ENCODE results near the gene HKDC1. TPM values are rescaled to one million over a fixed set of nuclear protein-coding genes. Genes with fewer than 3 reads are reported as not detected.
"Not testable (repeated sequence)": the region's sequence is repeated elsewhere in the genome, so short reads cannot be mapped to it uniquely, and the experiment has no call there.

HKDC1 gene
- total and polyA plus RNA-seq, 2 donors: 10.9 to 15.3 TPM

- no peaks in the 10 kb centered on the region for H3K9me3 ChIP-seq (ENCODE audit: control insufficient read depth in 2 of 2, insufficient read depth in 1 of 2, low read length in 1 of 2)
- peaks cover 64 to 68% of the 10 kb centered on the region in 2 donors for H3K36me3 ChIP-seq (ENCODE audit: control insufficient read depth in 2 of 2, insufficient read depth in 2 of 2, low read length in 1 of 2)
- no peaks in the 10 kb centered on the region for H3K27me3 ChIP-seq (ENCODE audit: control insufficient read depth in 2 of 2, insufficient read depth in 1 of 2, low read length in 1 of 2)
- H3K4me3 ChIP-seq (ENCODE audit: low read length in 2 of 2): no peak overlapping the region
- no peak overlapping the region for H3K27ac ChIP-seq (ENCODE audit: low read depth in 1 of 2, low read length in 1 of 2)
- no peaks in the 10 kb centered on the region for H3K4me1 ChIP-seq (ENCODE audit: control insufficient read depth in 2 of 2, insufficient read depth in 2 of 2, low read length in 2 of 2)
- DNase-seq (ENCODE audit: low read depth in 6 of 9, low spot score in 9 of 9): no peak
- 90% methylated on average over 14 of the region's 14 CpGs for WGBS
Measured at GRCh38 chr10:69246581-69247312, 26.6 kb downstream of the HKDC1 start.

GRCh38 chr10:69247313-69247710, 27.2 kb downstream of the HKDC1 start:
- Histone ChIP-seq H3K9me3 (ENCODE audit: control insufficient read depth in 2 of 2, insufficient read depth in 1 of 2, low read length in 1 of 2) (no peaks in the 10 kb centered on the region), H3K4me1 (ENCODE audit: control insufficient read depth in 2 of 2, insufficient read depth in 2 of 2, low read length in 2 of 2) (no peaks in the 10 kb centered on the region), H3K4me3 (ENCODE audit: low read length in 2 of 2) (no peak overlapping the region), H3K27me3 (ENCODE audit: control insufficient read depth in 2 of 2, insufficient read depth in 1 of 2, low read length in 1 of 2) (no peaks in the 10 kb centered on the region), H3K27ac (ENCODE audit: low read depth in 1 of 2, low read length in 1 of 2) (no peak overlapping the region), H3K36me3 (ENCODE audit: control insufficient read depth in 2 of 2, insufficient read depth in 2 of 2, low read length in 1 of 2) (peaks cover 64 to 67% of the 10 kb centered on the region in 2 donors)
- no peak for DNase-seq (ENCODE audit: low read depth in 6 of 9, low spot score in 9 of 9)
- 97% methylated on average over 13 of the region's 13 CpGs for WGBS

GRCh38 chr10:69248117-69248730, 28.1 kb downstream of the HKDC1 start:
- Histone ChIP-seq H3K4me1 (ENCODE audit: control insufficient read depth in 2 of 2, insufficient read depth in 2 of 2, low read length in 2 of 2) (no peaks in the 10 kb centered on the region), H3K27ac (ENCODE audit: low read depth in 1 of 2, low read length in 1 of 2) (no peak overlapping the region), H3K36me3 (ENCODE audit: control insufficient read depth in 2 of 2, insufficient read depth in 2 of 2, low read length in 1 of 2) (peaks cover 66 to 67% of the 10 kb centered on the region in 2 donors), H3K4me3 (ENCODE audit: low read length in 2 of 2) (no peak overlapping the region), H3K9me3 (ENCODE audit: control insufficient read depth in 2 of 2, insufficient read depth in 1 of 2, low read length in 1 of 2) (no peaks in the 10 kb centered on the region), H3K27me3 (ENCODE audit: control insufficient read depth in 2 of 2, insufficient read depth in 1 of 2, low read length in 1 of 2) (no peaks in the 10 kb centered on the region)
- WGBS: 96% methylated on average over 24 of the region's 24 CpGs
- DNase-seq (ENCODE audit: low read depth in 6 of 9, low spot score in 9 of 9): no peak

GRCh38 chr10:69250041-69250440, 29.9 kb downstream of the HKDC1 start:
- no peaks in the 10 kb centered on the region for H3K27me3 ChIP-seq (ENCODE audit: control insufficient read depth in 2 of 2, insufficient read depth in 1 of 2, low read length in 1 of 2)
- WGBS: 98% methylated on average over 14 of the region's 14 CpGs
- H3K4me3 ChIP-seq (ENCODE audit: low read length in 2 of 2): no peak overlapping the region
- no peaks in the 10 kb centered on the region for H3K9me3 ChIP-seq (ENCODE audit: control insufficient read depth in 2 of 2, insufficient read depth in 1 of 2, low read length in 1 of 2)
- H3K4me1 ChIP-seq (ENCODE audit: control insufficient read depth in 2 of 2, insufficient read depth in 2 of 2, low read length in 2 of 2): no peaks in the 10 kb centered on the region
- H3K36me3 ChIP-seq (ENCODE audit: control insufficient read depth in 2 of 2, insufficient read depth in 2 of 2, low read length in 1 of 2): peaks cover 56 to 61% of the 10 kb centered on the region in 2 donors
- DNase-seq (ENCODE audit: low read depth in 6 of 9, low spot score in 9 of 9): no peak
- no peak overlapping the region for H3K27ac ChIP-seq (ENCODE audit: low read depth in 1 of 2, low read length in 1 of 2)

- H3K9me3 ChIP-seq (ENCODE audit: control insufficient read depth in 2 of 2, insufficient read depth in 1 of 2, low read length in 1 of 2); H3K4me1 ChIP-seq (ENCODE audit: control insufficient read depth in 2 of 2, insufficient read depth in 2 of 2, low read length in 2 of 2); H3K27ac ChIP-seq (ENCODE audit: low read depth in 1 of 2, low read length in 1 of 2); H3K4me3 ChIP-seq (ENCODE audit: low read length in 2 of 2); DNase-seq (ENCODE audit: low read depth in 6 of 9, low spot score in 9 of 9); H3K27me3 ChIP-seq (ENCODE audit: control insufficient read depth in 2 of 2, insufficient read depth in 1 of 2, low read length in 1 of 2): not testable (repeated sequence)
- H3K36me3 ChIP-seq (ENCODE audit: control insufficient read depth in 2 of 2, insufficient read depth in 2 of 2, low read length in 1 of 2): peaks cover 46 to 54% of the 10 kb centered on the region in 2 donors
- over 99% methylated on average over 2 of the region's 2 CpGs for WGBS
Measured at GRCh38 chr10:69251417-69251816, 31.3 kb downstream of the HKDC1 start.

GRCh38 chr10:69253171-69253570, 33.0 kb downstream of the HKDC1 start:
- no peaks in the 10 kb centered on the region for H3K4me1 ChIP-seq (ENCODE audit: control insufficient read depth in 2 of 2, insufficient read depth in 2 of 2, low read length in 2 of 2)
- WGBS: 97% methylated on average over 3 of the region's 3 CpGs
- H3K27me3 ChIP-seq (ENCODE audit: control insufficient read depth in 2 of 2, insufficient read depth in 1 of 2, low read length in 1 of 2): no peaks in the 10 kb centered on the region
- H3K9me3 ChIP-seq (ENCODE audit: control insufficient read depth in 2 of 2, insufficient read depth in 1 of 2, low read length in 1 of 2): no peaks in the 10 kb centered on the region
- DNase-seq (ENCODE audit: low read depth in 6 of 9, low spot score in 9 of 9): no peak
- peaks cover 41 to 54% of the 10 kb centered on the region in 2 donors for H3K36me3 ChIP-seq (ENCODE audit: control insufficient read depth in 2 of 2, insufficient read depth in 2 of 2, low read length in 1 of 2)
- H3K4me3 ChIP-seq (ENCODE audit: low read length in 2 of 2): no peak overlapping the region
- H3K27ac ChIP-seq (ENCODE audit: low read depth in 1 of 2, low read length in 1 of 2): no peak overlapping the region

- Histone ChIP-seq H3K4me3 (ENCODE audit: low read length in 2 of 2) (no peak overlapping the region), H3K27ac (ENCODE audit: low read depth in 1 of 2, low read length in 1 of 2) (no peak overlapping the region), H3K9me3 (ENCODE audit: control insufficient read depth in 2 of 2, insufficient read depth in 1 of 2, low read length in 1 of 2) (no peaks in the 10 kb centered on the region), H3K27me3 (ENCODE audit: control insufficient read depth in 2 of 2, insufficient read depth in 1 of 2, low read length in 1 of 2) (no peaks in the 10 kb centered on the region), H3K4me1 (ENCODE audit: control insufficient read depth in 2 of 2, insufficient read depth in 2 of 2, low read length in 2 of 2) (no peaks in the 10 kb centered on the region), H3K36me3 (ENCODE audit: control insufficient read depth in 2 of 2, insufficient read depth in 2 of 2, low read length in 1 of 2) (peaks cover 43 to 56% of the 10 kb centered on the region in 2 donors)
- 89% methylated on average over 7 of the region's 7 CpGs for WGBS
- no peak for DNase-seq (ENCODE audit: low read depth in 6 of 9, low spot score in 9 of 9)
Measured at GRCh38 chr10:69254877-69255276, 34.7 kb downstream of the HKDC1 start.

- peaks cover 32 to 45% of the 10 kb centered on the region in 2 donors for H3K36me3 ChIP-seq (ENCODE audit: control insufficient read depth in 2 of 2, insufficient read depth in 2 of 2, low read length in 1 of 2)
- H3K9me3 ChIP-seq (ENCODE audit: control insufficient read depth in 2 of 2, insufficient read depth in 1 of 2, low read length in 1 of 2): no peaks in the 10 kb centered on the region
- H3K27me3 ChIP-seq (ENCODE audit: control insufficient read depth in 2 of 2, insufficient read depth in 1 of 2, low read length in 1 of 2): no peaks in the 10 kb centered on the region
- no peak overlapping the region for H3K4me3 ChIP-seq (ENCODE audit: low read length in 2 of 2)
- no peaks in the 10 kb centered on the region for H3K4me1 ChIP-seq (ENCODE audit: control insufficient read depth in 2 of 2, insufficient read depth in 2 of 2, low read length in 2 of 2)
- no peak for DNase-seq (ENCODE audit: low read depth in 6 of 9, low spot score in 9 of 9)
- 93% methylated on average over 3 of the region's 3 CpGs for WGBS
- H3K27ac ChIP-seq (ENCODE audit: low read depth in 1 of 2, low read length in 1 of 2): no peak overlapping the region
Measured at GRCh38 chr10:69259547-69260243, 39.6 kb downstream of the HKDC1 start.

GRCh38 chr10:69261184-69261583, 41.1 kb downstream of the HKDC1 start:
- WGBS: 97% methylated on average over 8 of the region's 8 CpGs
- Histone ChIP-seq H3K9me3 (ENCODE audit: control insufficient read depth in 2 of 2, insufficient read depth in 1 of 2, low read length in 1 of 2) (no peaks in the 10 kb centered on the region), H3K27ac (ENCODE audit: low read depth in 1 of 2, low read length in 1 of 2) (no peak overlapping the region), H3K4me1 (ENCODE audit: control insufficient read depth in 2 of 2, insufficient read depth in 2 of 2, low read length in 2 of 2) (no peaks in the 10 kb centered on the region), H3K36me3 (ENCODE audit: control insufficient read depth in 2 of 2, insufficient read depth in 2 of 2, low read length in 1 of 2) (peaks cover 29 to 48% of the 10 kb centered on the region in 2 donors), H3K4me3 (ENCODE audit: low read length in 2 of 2) (no peak overlapping the region), H3K27me3 (ENCODE audit: control insufficient read depth in 2 of 2, insufficient read depth in 1 of 2, low read length in 1 of 2) (no peaks in the 10 kb centered on the region)
- no peak for DNase-seq (ENCODE audit: low read depth in 6 of 9, low spot score in 9 of 9)

Measured in thymus (tissue), 11 donors.